H1 (cell line): ENCODE measurements around the gene SPOP. TPM values are rescaled to one million over a fixed set of nuclear protein-coding genes. Genes with fewer than 3 reads are reported as not detected.

Experiments
- CTCF ChIA-PET: fragments of 300-600 bp; sonication (Branson Sonifier 250); formaldehyde crosslinking; loops from one replicate; lab custom pipeline; 2021; ENCODE audit not compliant: partially characterized antibody; lab: Charles Lee
- POLR2A ChIA-PET: fragments of 300-600 bp; sonication (Branson Sonifier 250); formaldehyde crosslinking; loops from one replicate; lab custom pipeline; 2021; ENCODE audit warnings: inconsistent platforms; ENCODE audit not compliant: partially characterized antibody; lab: Charles Lee
- DNase-seq, 2 experiments: peaks; one replicate each; pipeline versions ENCODE4 v3.0.0 to v3.0.0-alpha.2; 2010 to 2022; ENCODE audit warnings: low spot score in 2 of 2, low read depth in 1 of 2, mixed read lengths in 1 of 2
- FAIRE-seq: peaks from 2 replicates; lab custom pipeline; 2011; peaks lifted over from hg19 to GRCh38; lab: Jason Lieb, UNC
- H2AFZ ChIP-seq: 2 replicates; pipeline ENCODE4 v1.8.1; 2012; ENCODE audit warnings: low read length, inconsistent platforms
- H2AK5ac ChIP-seq: 2 replicates; pipeline ENCODE4 v1.6.1; 2013; ENCODE audit warnings: low read depth, low read length
- H2BK120ac ChIP-seq: replicated peaks from 2 replicates; pipeline ENCODE3; 2013; ENCODE audit warnings: low read depth, low read length, inconsistent platforms
- H2BK12ac ChIP-seq: 2 replicates; pipeline ENCODE4 v1.6.1; 2013; ENCODE audit warnings: low read depth, low read length
- H2BK15ac ChIP-seq: 2 replicates; pipeline ENCODE4 v1.6.1; 2013; ENCODE audit warnings: low read length
- H2BK20ac ChIP-seq: 2 replicates; pipeline ENCODE4 v1.6.1; 2013; ENCODE audit warnings: low read length
- H2BK5ac ChIP-seq: 2 replicates; pipeline ENCODE4 v1.6.1; 2013; ENCODE audit warnings: low read depth, low read length
- H3K14ac ChIP-seq: 2 replicates; pipeline ENCODE4 v1.6.1; 2013; ENCODE audit warnings: inconsistent platforms; ENCODE audit not compliant: insufficient read length
- H3K18ac ChIP-seq: 2 replicates; pipeline ENCODE4 v1.6.1; 2013; ENCODE audit warnings: low read length; ENCODE audit errors: extremely low read depth
- H3K23ac ChIP-seq: 2 replicates; pipeline ENCODE4 v1.6.1; 2013; ENCODE audit warnings: inconsistent platforms; ENCODE audit not compliant: insufficient read length
- H3K23me2 ChIP-seq: 2 replicates; pipeline ENCODE4 v1.6.1; 2013; ENCODE audit warnings: low read depth, low read length
- H3K27ac ChIP-seq: 2 replicates; pipeline ENCODE4 v1.6.1; 2011; ENCODE audit warnings: low read depth, low read length, inconsistent platforms
- H3K27me3 ChIP-seq, 4 experiments: replicated peaks in 1 of 4; 1 replicate in 1 of 4; 2 replicates in 3 of 4; pipeline versions ENCODE4 v1.6.1 to v1.8.1; 2011 to 2013; ENCODE audit warnings: low read length in 3 of 4, mild to moderate bottlenecking in 3 of 4, inconsistent platforms in 2 of 4, mixed read lengths in 2 of 4, moderate library complexity in 1 of 4; ENCODE audit not compliant: control insufficient read depth in 3 of 4, insufficient read depth in 3 of 4; ENCODE audit errors: extremely low read depth in 1 of 4
- H3K36me3 ChIP-seq, 4 experiments: 2 replicates each; pipeline versions ENCODE4 v1.6.1 to v1.8.1; 2011 to 2013; ENCODE audit warnings: mild to moderate bottlenecking in 4 of 4, low read length in 3 of 4, moderate library complexity in 2 of 4, control low read depth in 1 of 4, inconsistent platforms in 1 of 4; ENCODE audit not compliant: insufficient read depth in 4 of 4, control insufficient read depth in 2 of 4
- H3K4ac ChIP-seq: replicated peaks from 2 replicates; pipeline ENCODE3; 2013; ENCODE audit warnings: low read length, low read depth, mixed read lengths, inconsistent platforms; ENCODE audit not compliant: insufficient read length
- H3K4me1 ChIP-seq, 4 experiments: replicated peaks in 1 of 4; 1 replicate in 1 of 4; 2 replicates in 3 of 4; pipeline versions ENCODE4 v1.6.1 to v1.8.1; 2011 to 2013; ENCODE audit warnings: low read length in 3 of 4, inconsistent platforms in 2 of 4, mixed read lengths in 1 of 4; ENCODE audit not compliant: insufficient read depth in 4 of 4, control insufficient read depth in 3 of 4
- H3K4me2 ChIP-seq, 2 experiments: 2 replicates each; pipeline versions ENCODE4 v1.6.1 to v1.8.1; 2011 to 2013; ENCODE audit warnings: low read depth in 2 of 2, low read length in 2 of 2, control low read depth in 1 of 2, inconsistent platforms in 1 of 2, mild to moderate bottlenecking in 1 of 2; ENCODE audit not compliant: insufficient read depth in 1 of 2
- H3K4me3 ChIP-seq, 4 experiments: fragments of 200-600, 300-600 bp in 1 of 4; sonication (generic), shearing (Covaris generic), sonication (Bioruptor Twin) in 1 of 4; 2 replicates each; pipeline versions ENCODE4 v1.5.1 to v1.8.1; 2011 to 2016; ENCODE audit warnings: low read length in 4 of 4, low read depth in 3 of 4, control low read depth in 2 of 4, inconsistent platforms in 2 of 4, mild to moderate bottlenecking in 2 of 4, mixed read lengths in 1 of 4, moderate library complexity in 1 of 4; ENCODE audit not compliant: insufficient read depth in 2 of 4; ENCODE audit errors: extremely low read depth in 1 of 4
- H3K56ac ChIP-seq: replicated peaks from 2 replicates; pipeline ENCODE3; 2013; ENCODE audit warnings: low read depth, mild to moderate bottlenecking, mixed read lengths, low read length, inconsistent platforms; ENCODE audit not compliant: insufficient read length
- H3K79me1 ChIP-seq: 2 replicates; pipeline ENCODE4 v1.6.1; 2013; ENCODE audit warnings: low read depth, low read length, control low read depth
- H3K79me2 ChIP-seq, 2 experiments: 2 replicates each; pipeline versions ENCODE4 v1.6.1 to v1.8.1; 2012 to 2013; ENCODE audit warnings: low read length in 2 of 2, mild to moderate bottlenecking in 2 of 2, inconsistent platforms in 1 of 2; ENCODE audit not compliant: insufficient read depth in 2 of 2, control insufficient read depth in 1 of 2
- H3K9ac ChIP-seq, 4 experiments: replicated peaks in 1 of 4; 1 replicate in 1 of 4; 2 replicates in 3 of 4; pipeline versions ENCODE4 v1.6.1 to v1.8.1; 2011 to 2013; ENCODE audit warnings: low read depth in 3 of 4, low read length in 3 of 4, control low read depth in 2 of 4, mild to moderate bottlenecking in 2 of 4, moderate library complexity in 2 of 4, inconsistent platforms in 1 of 4; ENCODE audit errors: extremely low read depth in 1 of 4
- H3K9me3 ChIP-seq, 2 experiments: 2 replicates each; pipeline versions ENCODE4 v1.6.1 to v1.8.1; 2012 to 2013; ENCODE audit warnings: mild to moderate bottlenecking in 2 of 2, moderate library complexity in 2 of 2, control low read depth in 1 of 2, inconsistent platforms in 1 of 2, low read depth in 1 of 2, low read length in 1 of 2, mixed read lengths in 1 of 2; ENCODE audit not compliant: insufficient read depth in 2 of 2
- H4K20me1 ChIP-seq, 2 experiments: replicated peaks in 1 of 2; 2 replicates each; pipeline versions ENCODE3 to v1.8.1; 2011 to 2013; ENCODE audit warnings: inconsistent platforms in 2 of 2, low read length in 2 of 2, mild to moderate bottlenecking in 1 of 2; ENCODE audit not compliant: insufficient read depth in 2 of 2, control insufficient read depth in 1 of 2
- H4K5ac ChIP-seq: 2 replicates; pipeline ENCODE4 v1.6.1; 2013; ENCODE audit warnings: low read length, low read depth, mixed read lengths, inconsistent platforms; ENCODE audit not compliant: insufficient read length
- H4K8ac ChIP-seq: 2 replicates; pipeline ENCODE4 v1.8.0; 2013; ENCODE audit warnings: mild to moderate bottlenecking, moderate library complexity, low read length, inconsistent platforms; ENCODE audit not compliant: insufficient read depth; ENCODE audit errors: extremely low read depth
- H4K91ac ChIP-seq: replicated peaks from 2 replicates; pipeline ENCODE3; 2013; ENCODE audit warnings: low read length, mixed read lengths, inconsistent platforms; ENCODE audit not compliant: insufficient read length
- ASH2L ChIP-seq: fragments of 200-600, 300-600 bp; sonication (generic); IDR thresholded peaks from one replicate; pipeline ENCODE4 v1.7.1; 2017; ENCODE audit warnings: low read length
- FOSL1 ChIP-seq: IDR thresholded peaks from 2 replicates; pipeline ENCODE4 v1.6.1; 2011; ENCODE audit warnings: mild to moderate bottlenecking, low read depth, low read length, moderate library complexity; ENCODE audit not compliant: insufficient read depth
- RFX5 ChIP-seq: IDR thresholded peaks from 2 replicates; pipeline ENCODE4 v1.6.1; 2011; ENCODE audit warnings: low read depth, low read length, improper control_type of control experiment, borderline replicate concordance
- TAF1 ChIP-seq: IDR thresholded peaks from 2 replicates; pipeline ENCODE4 v1.6.1; 2011; ENCODE audit warnings: mild to moderate bottlenecking, low read depth, low read length
- TBP ChIP-seq: IDR thresholded peaks from 2 replicates; pipeline ENCODE4 v1.6.1; 2011; ENCODE audit warnings: low read depth, low read length, improper control_type of control experiment
- ZNF274 ChIP-seq: IDR thresholded peaks from 2 replicates; pipeline ENCODE4 v1.7.0; 2012; ENCODE audit warnings: low read length, borderline replicate concordance; ENCODE audit errors: extremely low read depth
- WGBS, 2 experiments: shearing (Covaris generic) in 1 of 2; methylation state at CpG; one replicate each; pipeline versions ENCODE4 v1.1.6 to v1.1.7; 2013 to 2015; ENCODE audit warnings: low lambda C conversion rate in 2 of 2, mixed read lengths in 2 of 2, inconsistent platforms in 1 of 2, low coverage in 1 of 2, missing lambda C conversion rate in 1 of 2; ENCODE audit not compliant: insufficient replicate concordance in 2 of 2, insufficient coverage in 1 of 2, insufficient read length in 1 of 2; ENCODE audit errors: extremely low coverage in 1 of 2, missing lambda C conversion rate in 1 of 2; 5-methylcytosine and 5-hydroxymethylcytosine counted together
- polyA plus RNA-seq, 7 experiments: library from polyadenylated mRNA; depleted of rRNA in 3 of 7; stranded (reverse) in 5 of 7; unstranded in 2 of 7; fragments of >200 nt in 5 of 7; fragments of 200-250 nt in 2 of 7; gene quantifications; 1 replicate in 5 of 7; 2 replicates in 1 of 7; 4 replicates in 1 of 7; pipeline versions ENCODE4 v1.2.1 to v1.2.3, GENCODE V29; 2011 to 2013; ENCODE audit warnings: missing spikeins in 2 of 7, mixed read lengths in 2 of 7
- total RNA-seq: library from RNA; stranded (reverse); fragmentation: NEBNext Ultra II Directional; extraction: Animal tissue kit (Norgen Biotek cat#: 25700); gene quantifications from 2 replicates; pipeline ENCODE4 v1.2.1, GENCODE V29; 2021

SPOP gene
- total and polyA plus RNA-seq, 2 of the 8 experiments (the other 6 are each of a cell fraction or from before 2014, with no cell fraction given), result 13.3 to 25.6 TPM

- TF ChIP-seq FOSL1, result no peak
- TF ChIP-seq RFX5, result no peak
- no peak for TF ChIP-seq ZNF274
- TF ChIP-seq ASH2L, result no peak
- no peak for TF ChIP-seq TAF1
- no peak for TF ChIP-seq TBP
- H2BK20ac ChIP-seq, result no peak overlapping the region
- no peak overlapping the region for H3K4ac ChIP-seq
- no peak overlapping the region for H4K5ac ChIP-seq
- no peak overlapping the region for H3K4me3 ChIP-seq
- H3K27me3 ChIP-seq, result peaks cover 4 to 14% (median 8%) of the 10 kb centered on the region in 4 experiments; a peak in 5 of 7 replicates
- H3K23me2 ChIP-seq, result peaks cover 10% of the 10 kb centered on the region
- no peak overlapping the region for H3K9ac ChIP-seq
- H3K4me2 ChIP-seq, result no peak overlapping the region
- H3K27ac ChIP-seq, result no peak overlapping the region
- no peak overlapping the region for H2AFZ ChIP-seq
- H2BK5ac ChIP-seq, result no peak overlapping the region
- ChIA-PET CTCF (interaction anchor here (1.1 to 2.5 kb wide), 4 partner anchors 14 to 119 kb away, joined by 3 to 10 read pairs (median 4); no protein-coding TSS in a partner anchor), POLR2A (no interaction called here)
- H2BK12ac ChIP-seq, result no peak overlapping the region
- H3K79me1 ChIP-seq, result no peaks in the 10 kb centered on the region
- no peaks in the 10 kb centered on the region for H3K79me2 ChIP-seq
- H4K91ac ChIP-seq, result no peak overlapping the region
- no peak for DNase-seq
- no peak for FAIRE-seq
- 0 out of 2 replicates have a peak overlapping the region, but pooled peaks have one; percentile 39 for H2AK5ac ChIP-seq
- H4K8ac ChIP-seq, result no peak overlapping the region
- no peak overlapping the region for H3K56ac ChIP-seq
- H3K36me3 ChIP-seq, result no peaks in the 10 kb centered on the region
- no peak overlapping the region for H3K23ac ChIP-seq
- H3K18ac ChIP-seq, result no peak overlapping the region
- WGBS, 2 experiments, result 92% methylated on average over 11 of the region's 13 CpGs; no CpG with 5 or more reads in 1 of the 2 experiments
- H3K9me3 ChIP-seq, result no peaks in the 10 kb centered on the region
- no peak overlapping the region for H2BK120ac ChIP-seq
- peaks cover 0 to 26% (median 11%) of the 10 kb centered on the region in 4 experiments; a peak in 6 of 7 replicates for H3K4me1 ChIP-seq
- H3K14ac ChIP-seq, result no peak overlapping the region
- no peak overlapping the region for H2BK15ac ChIP-seq
- H4K20me1 ChIP-seq, result peaks cover 0 to 4% of the 10 kb centered on the region in 2 experiments
These were observed 99.5 kb downstream of the SPOP start for GRCh38 chr17:49578414-49578813.
